HepG2 (cell line): ENCODE results near the gene FOXA3. TPM values are rescaled to one million over a fixed set of nuclear protein-coding genes. Genes with fewer than 3 reads are reported as not detected.

ENCODE experiments used
- ATAC-seq: fragments of 200-7000 bp; cut with Tn5 transposase; 3 replicates; pipeline ENCODE4 v1.9.1; 2020; ENCODE audit warnings: mild to moderate bottlenecking, moderate library complexity
- BruUV-seq: library from RNA; stranded (reverse); fragments of 400-500 nt; replicated peaks from 2 replicates; lab custom pipeline; 2021; lab: Mats Ljungman, UMichigan
- CTCF ChIA-PET: fragments of 300-600 bp; formaldehyde crosslinking; extraction: SDS; loops from one replicate; lab custom pipeline; 2021; ENCODE audit warnings: low total read pairs, inconsistent platforms, low intra/inter-chr PET ratio; lab: Yijun Ruan, JAX
- POLR2A ChIA-PET: fragments of 350-600 bp; sonication (Branson Sonifier 250); formaldehyde crosslinking; loops from one replicate; lab custom pipeline; 2020; ENCODE audit warnings: antibody characterized with exemption, inconsistent platforms; lab: Yijun Ruan, JAX
- DNase-seq: peaks from one replicate; pipeline ENCODE4 v3.0.0-alpha.2; 2015; ENCODE audit warnings: low spot score
- FAIRE-seq: peaks from 3 replicates; lab custom pipeline; 2011; peaks lifted over from hg19 to GRCh38; lab: Jason Lieb, UNC
- H2AFZ ChIP-seq: one replicate; pipeline ENCODE4 v1.6.1; 2011; ENCODE audit warnings: low read length, inconsistent platforms
- H3K27ac ChIP-seq: fragments of 300-600 bp; 3 replicates; pipeline ENCODE4 v1.8.0; 2011; ENCODE audit warnings: mixed run types, mild to moderate bottlenecking, mixed read lengths, low read length, inconsistent platforms; ENCODE audit not compliant: insufficient read depth; ENCODE audit errors: extremely low read length
- H3K27me3 ChIP-seq, 2 experiments: fragments of 200-600 bp in 1 of 2; 2 replicates in 1 of 2; 3 replicates in 1 of 2; pipeline versions ENCODE4 v1.6.0 to v1.8.0; 2011; ENCODE audit warnings: low read length in 2 of 2, mild to moderate bottlenecking in 2 of 2, moderate library complexity in 2 of 2, inconsistent platforms in 1 of 2; ENCODE audit not compliant: insufficient read depth in 2 of 2, control insufficient read depth in 1 of 2
- H3K36me3 ChIP-seq, 2 experiments: fragments of 200-600 bp in 1 of 2; replicated peaks in 1 of 2; 2 replicates in 1 of 2; 3 replicates in 1 of 2; pipeline versions ENCODE4 v1.5.1 to v1.8.0; 2011; ENCODE audit warnings: low read length in 2 of 2, inconsistent platforms in 1 of 2; ENCODE audit not compliant: insufficient read depth in 2 of 2, control insufficient read depth in 1 of 2
- H3K4me1 ChIP-seq: 2 replicates; pipeline ENCODE4 v1.5.1; 2012; ENCODE audit warnings: low read length, inconsistent platforms; ENCODE audit not compliant: insufficient read depth
- H3K4me2 ChIP-seq: 2 replicates; pipeline ENCODE4 v1.6.0; 2011; ENCODE audit warnings: low read depth, low read length, inconsistent platforms
- H3K4me3 ChIP-seq, 3 experiments: fragments of 200-600 bp in 1 of 3; sonication (generic), shearing (Covaris generic) in 1 of 3; replicated peaks in 1 of 3; 2 replicates each; pipeline ENCODE4 v1.5.1; 2011 to 2016; ENCODE audit warnings: low read length in 3 of 3, inconsistent platforms in 2 of 3, low read depth in 2 of 3, mild to moderate bottlenecking in 2 of 3, control low read depth in 1 of 3, mixed read lengths in 1 of 3; ENCODE audit not compliant: insufficient read depth in 1 of 3
- H3K79me2 ChIP-seq: one replicate; pipeline ENCODE4 v1.6.1; 2011; ENCODE audit warnings: low read length, inconsistent platforms; ENCODE audit not compliant: insufficient read depth
- H3K9ac ChIP-seq: 2 replicates; pipeline ENCODE4 v1.6.0; 2011; ENCODE audit warnings: mild to moderate bottlenecking, low read depth, low read length, inconsistent platforms; ENCODE audit not compliant: insufficient read depth
- H3K9me3 ChIP-seq: 2 replicates; pipeline ENCODE4 v1.5.1; 2012; ENCODE audit warnings: mild to moderate bottlenecking, low read length
- H4K20me1 ChIP-seq: 2 replicates; pipeline ENCODE4 v1.6.0; 2011; ENCODE audit warnings: inconsistent platforms, mild to moderate bottlenecking, low read length, moderate library complexity; ENCODE audit not compliant: insufficient read depth
- GABPB1 ChIP-seq: IDR thresholded peaks from 2 replicates; pipeline ENCODE4 v1.6.1; 2016; ENCODE audit warnings: mild to moderate bottlenecking, missing genetic modification reagents, moderate library complexity, missing compliant biosample characterization
- HDAC1 ChIP-seq: sonication (generic); formaldehyde crosslinking; IDR thresholded peaks from 2 replicates; pipeline ENCODE4 v1.5.1; 2020; ENCODE audit warnings: mild to moderate bottlenecking, missing genetic modification reagents
- HMGXB4 ChIP-seq, 2 experiments: sonication (generic) in 1 of 2; formaldehyde crosslinking in 1 of 2; IDR thresholded peaks; 2 replicates each; pipeline versions ENCODE4 v1.4.0 to v1.6.1; 2018 to 2020; ENCODE audit warnings: missing genetic modification reagents in 2 of 2, borderline replicate concordance in 1 of 2, low read depth in 1 of 2, mild to moderate bottlenecking in 1 of 2, missing biosample characterization in 1 of 2
- KDM5A ChIP-seq: fragments of 200-600 bp; sonication (generic); IDR thresholded peaks from 2 replicates; pipeline ENCODE4 v1.7.0; 2018; ENCODE audit warnings: antibody characterized with exemption, mild to moderate bottlenecking, low read length, borderline replicate concordance
- NKX3-1 ChIP-seq: sonication (generic); formaldehyde crosslinking; IDR thresholded peaks from 2 replicates; pipeline ENCODE4 v1.5.0; 2020; ENCODE audit warnings: missing genetic modification reagents
- PLRG1 ChIP-seq: fragments of 450-650 bp; conservative IDR thresholded peaks from 2 replicates; pipeline ENCODE4 v1.6.1; 2016
- POLR2AphosphoS5 ChIP-seq: IDR thresholded peaks from 2 replicates; pipeline ENCODE4 v1.6.1; 2012; ENCODE audit warnings: low read depth, low read length
- RXRA ChIP-seq: sonication (generic); formaldehyde crosslinking; IDR thresholded peaks from 2 replicates; pipeline ENCODE4 v1.5.1; 2020; ENCODE audit warnings: missing genetic modification reagents
- SMAD1 ChIP-seq: sonication (generic); formaldehyde crosslinking; IDR thresholded peaks from 2 replicates; pipeline ENCODE4 v1.4.0; 2020; ENCODE audit warnings: missing genetic modification reagents, low read depth, mild to moderate bottlenecking, borderline replicate concordance
- ZBTB3 ChIP-seq: sonication (generic); formaldehyde crosslinking; IDR thresholded peaks from 2 replicates; pipeline ENCODE4 v1.4.0; 2020; ENCODE audit warnings: low read depth, mild to moderate bottlenecking, moderate library complexity, missing genetic modification reagents, borderline replicate concordance
- ZNF280B ChIP-seq: sonication (generic); formaldehyde crosslinking; IDR thresholded peaks from 2 replicates; pipeline ENCODE4 v1.5.0; 2020; ENCODE audit warnings: missing genetic modification reagents, mild to moderate bottlenecking, borderline replicate concordance
- ZNF362 ChIP-seq: sonication (generic); formaldehyde crosslinking; IDR thresholded peaks from 2 replicates; pipeline ENCODE4 v1.4.0; 2020; ENCODE audit warnings: missing genetic modification reagents, mild to moderate bottlenecking, borderline replicate concordance
- ZNF430 ChIP-seq: sonication (generic); formaldehyde crosslinking; IDR thresholded peaks from 2 replicates; pipeline ENCODE4 v1.9.0; 2021; ENCODE audit warnings: mild to moderate bottlenecking, missing genetic modification reagents
- ZNF605 ChIP-seq: sonication (generic); formaldehyde crosslinking; IDR thresholded peaks from 2 replicates; pipeline ENCODE4 v1.8.0; 2022; ENCODE audit warnings: mild to moderate bottlenecking, missing genetic modification reagents
- WGBS: methylation state at CpG from one replicate; pipeline ENCODE4 v1.1.6; 2017; ENCODE audit warnings: low lambda C conversion rate; 5-methylcytosine and 5-hydroxymethylcytosine counted together
- in situ Hi-C: cut with HindIII; loops from 2 replicates; pipeline ENCODE4 v1.10.0; 2017; ENCODE audit warnings: low pct_unique_long_range_greater_than_20kb; ENCODE audit not compliant: extremely low pct_ligation_motif_present
- intact Hi-C: fragments of 100-400 bp; cut with micrococcal nuclease; formaldehyde crosslinking; loops from one replicate; pipeline ENCODE4 v1.10.0; 2022; ENCODE audit not compliant: unreplicated experiment
- polyA plus RNA-seq, 8 experiments: library from polyadenylated mRNA; depleted of rRNA in 3 of 8; stranded (reverse) in 7 of 8; unstranded in 1 of 8; fragments of >200 nt; fragmentation: Illumina TruSeq in 4 of 8; extraction: Trizol in 4 of 8; gene quantifications; 2 replicates each; pipeline versions ENCODE4 v1.2.1 to v1.2.3, GENCODE V29; 2011 to 2016; ENCODE audit warnings: low read depth in 4 of 8, missing spikeins in 1 of 8, mixed read lengths in 1 of 8; ENCODE audit not compliant: insufficient read depth in 1 of 8
- total RNA-seq, 5 experiments: library from RNA; depleted of rRNA; stranded (reverse); fragments of >200 nt; fragmentation: Illumina TruSeq; extraction: Trizol; gene quantifications; 2 replicates each; pipeline ENCODE4 v1.2.3, GENCODE V29; 2016; ENCODE audit warnings: low read depth in 1 of 5

FOXA3 gene
- total and polyA plus RNA-seq, 2 of the 13 experiments (the other 11 are each of a cell fraction or from before 2014, with no cell fraction given), result 29.8 to 47.6 TPM

- TF ChIP-seq ZNF280B (CRISPR knock-in tag), result no peak
- peak; percentile 41; the same call in 1 of the 2 replicates for TF ChIP-seq HDAC1 (CRISPR knock-in tag)
- peak; percentile 56 for TF ChIP-seq POLR2AphosphoS5
- no peak for TF ChIP-seq ZNF430 (CRISPR knock-in tag)
- no peak for TF ChIP-seq ZBTB3 (CRISPR knock-in tag)
These were observed 21.7 kb downstream of the FOXA3 start, which contains the start of gene IRF2BP1 (continued) for GRCh38 chr19:45885556-45886426.

- intact Hi-C loops, result loop anchor here (1.0 kb wide), 1 partner anchor 9 kb away; no protein-coding TSS in a partner anchor
- TF ChIP-seq NKX3-1 (CRISPR knock-in tag) (0 out of 2 replicates have a peak, but pooled peaks have one; percentile 66), ZNF605 (CRISPR knock-in tag) (peak; percentile 64; the same call in 1 of the 2 replicates), RXRA (CRISPR knock-in tag) (no peak), GABPB1 (peak; percentile 95), HMGXB4 (CRISPR knock-in tag; IDR thresholded peaks at IDR 0.05; ENCODE audit: borderline replicate concordance in 1 of 2, low read depth in 1 of 2) (peak; percentile 68 to 80), PLRG1 (no peak), KDM5A (peak; percentile 93), SMAD1 (0 out of 2 replicates have a peak, but pooled peaks have one; percentile 31), ZNF362 (CRISPR knock-in tag) (no peak)
These were observed 22.5 kb downstream of the FOXA3 start for GRCh38 chr19:45886427-45887199.

More at GRCh38 chr19:45886427-45887199, 22.5 kb downstream of the FOXA3 start:
- ChIA-PET CTCF (interaction anchor here (4.5 to 5.3 kb wide), 2 partner anchors 23 to 70 kb away, joined by 50 to 263 read pairs; partner anchors contain the start of genes FOXA3 and SYMPK), POLR2A (interaction anchor here (1.0 to 10.3 kb wide), 6 partner anchors 8 to 117 kb away, joined by 4 to 388 read pairs (median 7); partner anchors contain the start of genes DMPK, FOXA3, MYPOP and SIX5)
- in situ Hi-C loops, result no loop called here
- 0% methylated on average over 27 of the region's 32 CpGs for WGBS
- H3K4me3 ChIP-seq, result peak overlapping the region; percentile 69 to 91 (median 80)
- peak overlapping the region; percentile 82 for H3K9ac ChIP-seq
- H3K27me3 ChIP-seq, result no peaks in the 10 kb centered on the region
- ATAC-seq, result peak; percentile 46
- no peaks in the 10 kb centered on the region for H3K9me3 ChIP-seq
- BruUV-seq, result no TSS peak
- DNase-seq, result peak; percentile 88
- peak overlapping the region; percentile 84 for H3K4me2 ChIP-seq
- H3K4me1 ChIP-seq, result peaks cover 30% of the 10 kb centered on the region
- H2AFZ ChIP-seq, result peak overlapping the region; percentile 8
- H3K27ac ChIP-seq, result peak overlapping the region; percentile 78
- H3K79me2 ChIP-seq, result peaks cover 15% of the 10 kb centered on the region
- peak; percentile 82 for FAIRE-seq
- H4K20me1 ChIP-seq, result no peaks in the 10 kb centered on the region
- H3K36me3 ChIP-seq, result no peaks in the 10 kb centered on the region; a peak in 1 of 5 replicates
